Neuronal stem cell (in vitro differentiated cells): ENCODE measurements around the gene MAB21L3.
"Not testable (repeated sequence)": the region's sequence is repeated elsewhere in the genome, so short reads cannot be mapped to it uniquely, and the experiment has no call there.

Source experiments
- DNase-seq: peaks from one replicate; pipeline ENCODE4 v3.0.0-alpha.2; 2013; ENCODE audit warnings: low spot score
- H2AFZ ChIP-seq: one replicate; pipeline ENCODE4 v1.6.1; 2013; ENCODE audit warnings: mild to moderate bottlenecking, low read length, inconsistent platforms
- H2AK5ac ChIP-seq: 2 replicates; pipeline ENCODE4 v1.6.1; 2013; ENCODE audit warnings: low read depth, mild to moderate bottlenecking, inconsistent platforms, low read length, moderate library complexity, mixed read lengths
- H2BK120ac ChIP-seq: 2 replicates; pipeline ENCODE4 v1.6.1; 2013; ENCODE audit warnings: low read depth, mild to moderate bottlenecking, inconsistent platforms, low read length, moderate library complexity, mixed read lengths
- H2BK12ac ChIP-seq: one replicate; pipeline ENCODE4 v1.6.1; 2013; ENCODE audit warnings: low read length, inconsistent platforms
- H2BK15ac ChIP-seq: 2 replicates; pipeline ENCODE4 v1.6.1; 2013; ENCODE audit warnings: mild to moderate bottlenecking, low read length, inconsistent platforms, mixed read lengths
- H2BK5ac ChIP-seq: one replicate; pipeline ENCODE4 v1.6.1; 2013; ENCODE audit warnings: inconsistent platforms, mild to moderate bottlenecking, low read length, moderate library complexity
- H3K14ac ChIP-seq: one replicate; pipeline ENCODE4 v1.6.1; 2013; ENCODE audit warnings: low read length, inconsistent platforms
- H3K18ac ChIP-seq: 2 replicates; pipeline ENCODE4 v1.6.1; 2013; ENCODE audit warnings: low read length, inconsistent platforms
- H3K23ac ChIP-seq: 2 replicates; pipeline ENCODE4 v1.6.1; 2013; ENCODE audit warnings: low read depth, mild to moderate bottlenecking, mixed read lengths, low read length, inconsistent platforms; ENCODE audit not compliant: poor library complexity
- H3K27ac ChIP-seq: replicated peaks from 3 replicates; pipeline ENCODE4 v1.5.1; 2013; ENCODE audit warnings: low read length, inconsistent platforms
- H3K27me3 ChIP-seq, 3 experiments: 2 replicates each; pipeline ENCODE4 v1.6.1; 2013; ENCODE audit warnings: low read length in 3 of 3, mild to moderate bottlenecking in 2 of 3, inconsistent platforms in 1 of 3, low read depth in 1 of 3, mixed read lengths in 1 of 3, moderate library complexity in 1 of 3; ENCODE audit not compliant: control insufficient read depth in 3 of 3, insufficient read depth in 3 of 3
- H3K36me3 ChIP-seq, 2 donors: replicated peaks in 1 of 2; 2 replicates each; pipeline ENCODE4 v1.6.1; 2013; ENCODE audit warnings: low read length in 2 of 2; ENCODE audit not compliant: control insufficient read depth in 2 of 2, insufficient read depth in 2 of 2
- H3K4ac ChIP-seq: 2 replicates; pipeline ENCODE4 v1.6.1; 2013; ENCODE audit warnings: inconsistent platforms, mild to moderate bottlenecking, low read length, moderate library complexity
- H3K4me1 ChIP-seq, 2 donors: 1 replicate in 1 of 2; 2 replicates in 1 of 2; pipeline ENCODE4 v1.6.1; 2013; ENCODE audit warnings: low read length in 2 of 2, low read depth in 1 of 2; ENCODE audit not compliant: control insufficient read depth in 2 of 2, insufficient read depth in 1 of 2
- H3K4me2 ChIP-seq: one replicate; pipeline ENCODE4 v1.6.1; 2013; ENCODE audit warnings: mild to moderate bottlenecking, low read length, inconsistent platforms; ENCODE audit not compliant: insufficient read depth, poor library complexity, severe bottlenecking
- H3K4me3 ChIP-seq, 2 donors: 2 replicates each; pipeline ENCODE4 v1.5.1; 2013; ENCODE audit warnings: low read length in 2 of 2, mild to moderate bottlenecking in 2 of 2, inconsistent platforms in 1 of 2, moderate library complexity in 1 of 2
- H3K79me1 ChIP-seq: one replicate; pipeline ENCODE4 v1.6.1; 2013; ENCODE audit warnings: low read depth, mild to moderate bottlenecking, inconsistent platforms, low read length, moderate library complexity
- H3K9ac ChIP-seq: one replicate; pipeline ENCODE4 v1.6.1; 2013; ENCODE audit warnings: mild to moderate bottlenecking, low read depth, low read length, inconsistent platforms; ENCODE audit not compliant: poor library complexity
- H3K9me3 ChIP-seq, 2 donors: replicated peaks in 1 of 2; 2 replicates each; pipeline versions ENCODE3 to v1.6.1; 2013; ENCODE audit warnings: low read length in 2 of 2, mild to moderate bottlenecking in 2 of 2, inconsistent platforms in 1 of 2, low read depth in 1 of 2, mixed read lengths in 1 of 2, moderate library complexity in 1 of 2; ENCODE audit not compliant: control insufficient read depth in 2 of 2, insufficient read depth in 1 of 2
- H4K8ac ChIP-seq: one replicate; pipeline ENCODE4 v1.6.1; 2013; ENCODE audit warnings: low read depth, mild to moderate bottlenecking, inconsistent platforms, low read length, moderate library complexity
- H4K91ac ChIP-seq: one replicate; pipeline ENCODE4 v1.6.1; 2013; ENCODE audit warnings: low read length, low read depth, mild to moderate bottlenecking, inconsistent platforms; ENCODE audit not compliant: poor library complexity
- WGBS, 2 donors: extraction: QIAGEN DNeasy Blood & Tissue Kit; methylation state at CpG; one replicate each; pipeline ENCODE4 v1.1.7; 2013; ENCODE audit warnings: missing lambda C conversion rate in 2 of 2, mixed read lengths in 1 of 2; ENCODE audit not compliant: insufficient read length in 2 of 2, insufficient replicate concordance in 1 of 2; ENCODE audit errors: extremely low coverage in 2 of 2; 5-methylcytosine and 5-hydroxymethylcytosine counted together

The MAB21L3 gene

GRCh38 chr1:116146447-116147113 is 35.4 kb downstream of the MAB21L3 start:
- H3K4ac ChIP-seq, H3K9me3 ChIP-seq, H3K9ac ChIP-seq, H3K27me3 ChIP-seq, H3K4me2 ChIP-seq, H2AK5ac ChIP-seq, H4K91ac ChIP-seq, H3K27ac ChIP-seq, DNase-seq, H2BK15ac ChIP-seq, H4K8ac ChIP-seq, H3K23ac ChIP-seq, H3K4me3 ChIP-seq, H2BK12ac ChIP-seq, H3K79me1 ChIP-seq, H3K18ac ChIP-seq, H2BK5ac ChIP-seq, H3K4me1 ChIP-seq, H3K36me3 ChIP-seq, H2BK120ac ChIP-seq, H2AFZ ChIP-seq: not testable (repeated sequence)
- no CpG with 5 or more reads among the region's 37 CpGs for WGBS, 2 donors
- peak overlapping the region; percentile 8 for H3K14ac ChIP-seq

DNA sequence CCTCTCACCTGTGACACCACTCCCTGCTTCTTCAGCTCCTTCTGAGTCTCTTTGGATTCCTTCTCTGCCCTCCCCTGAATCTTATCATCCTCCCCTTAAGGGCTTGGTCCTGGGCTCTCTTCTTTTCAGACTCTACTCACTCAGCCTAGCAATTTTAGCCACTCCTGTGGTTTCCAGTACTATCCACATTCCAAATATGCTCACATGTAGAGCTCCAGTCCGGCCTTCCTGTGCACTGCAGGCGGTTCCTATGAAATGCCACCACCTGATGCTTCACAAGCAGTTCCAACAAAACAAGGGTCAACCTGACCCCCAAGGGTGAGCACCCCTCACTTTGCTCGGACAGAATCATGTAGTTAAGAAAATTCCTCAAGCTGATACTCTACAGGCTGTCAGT is 35.9 kb downstream of the MAB21L3 start:
- H3K14ac ChIP-seq = no peak overlapping the region
- H2AK5ac ChIP-seq = no peak overlapping the region
- no peak for DNase-seq
- H2BK5ac ChIP-seq = no peak overlapping the region
- no peak overlapping the region for H2BK12ac ChIP-seq
- H3K4me3 ChIP-seq = no peak overlapping the region
- H3K23ac ChIP-seq = no peak overlapping the region
- no CpG with 5 or more reads among the region's 3 CpGs for WGBS, 2 donors
- no peaks in the 10 kb centered on the region for H3K79me1 ChIP-seq
- no peak overlapping the region for H2AFZ ChIP-seq
- peaks cover 0 to 5% of the 10 kb centered on the region in 2 donors for H3K9me3 ChIP-seq
- peaks cover 0 to 5% (median 0%) of the 10 kb centered on the region in 3 experiments for H3K27me3 ChIP-seq
- no peak overlapping the region for H3K27ac ChIP-seq
- H3K36me3 ChIP-seq = no peaks in the 10 kb centered on the region
- no peak overlapping the region for H3K9ac ChIP-seq
- H3K18ac ChIP-seq = no peak overlapping the region
- peaks cover 0 to 3% of the 10 kb centered on the region in 2 donors for H3K4me1 ChIP-seq
- no peak overlapping the region for H3K4ac ChIP-seq
- no peak overlapping the region for H4K91ac ChIP-seq
- H3K4me2 ChIP-seq = no peak overlapping the region
- no peak overlapping the region for H2BK120ac ChIP-seq
- no peak overlapping the region for H2BK15ac ChIP-seq
- no peak overlapping the region for H4K8ac ChIP-seq

- Histone ChIP-seq H3K4me1 (peaks cover 0 to 5% of the 10 kb centered on the region in 2 donors), H3K36me3 (no peaks in the 10 kb centered on the region), H2BK5ac (no peak overlapping the region), H4K8ac (no peak overlapping the region), H3K4ac (no peak overlapping the region), H2BK12ac (no peak overlapping the region), H3K27me3 (peaks cover 0 to 9% (median 0%) of the 10 kb centered on the region in 3 experiments), H4K91ac (no peak overlapping the region), H3K18ac (no peak overlapping the region), H3K23ac (no peak overlapping the region), H3K27ac (no peak overlapping the region), H3K4me2 (no peak overlapping the region), H3K9ac (no peak overlapping the region), H3K14ac (no peak overlapping the region), H3K79me1 (no peaks in the 10 kb centered on the region), H2BK120ac (no peak overlapping the region), H3K9me3 (peaks cover 0 to 5% of the 10 kb centered on the region in 2 donors), H3K4me3 (no peak overlapping the region), H2AK5ac (no peak overlapping the region), H2AFZ (no peak overlapping the region), H2BK15ac (no peak overlapping the region)
- DNase-seq = no peak
- whole genome bisulfite sequencing, 2 donors = no CpG with 5 or more reads among the region's 4 CpGs
Observed at GRCh38 chr1:116147972-116148371, 36.8 kb downstream of the MAB21L3 start.

GRCh38 chr1:116148967-116149366 is 37.8 kb downstream of the MAB21L3 start:
- no peak overlapping the region for H2BK12ac ChIP-seq
- no peak overlapping the region for H3K9ac ChIP-seq
- H3K9me3 ChIP-seq = peaks cover 0 to 4% of the 10 kb centered on the region in 2 donors
- no peaks in the 10 kb centered on the region for H3K36me3 ChIP-seq
- H3K4me3 ChIP-seq = no peak overlapping the region
- H2AK5ac ChIP-seq = no peak overlapping the region
- no peak overlapping the region for H3K23ac ChIP-seq
- no CpG with 5 or more reads among the region's 3 CpGs for whole genome bisulfite sequencing, 2 donors
- no peak overlapping the region for H2BK15ac ChIP-seq
- H3K4me2 ChIP-seq = no peak overlapping the region
- H3K4me1 ChIP-seq = peaks cover 0 to 5% of the 10 kb centered on the region in 2 donors
- H4K8ac ChIP-seq = no peak overlapping the region
- H3K79me1 ChIP-seq = no peaks in the 10 kb centered on the region
- H2AFZ ChIP-seq = no peak overlapping the region
- no peak overlapping the region for H4K91ac ChIP-seq
- no peak overlapping the region for H3K4ac ChIP-seq
- no peak overlapping the region for H2BK5ac ChIP-seq
- peaks cover 0 to 9% (median 0%) of the 10 kb centered on the region in 3 experiments for H3K27me3 ChIP-seq
- H3K18ac ChIP-seq = no peak overlapping the region
- no peak overlapping the region for H2BK120ac ChIP-seq
- no peak overlapping the region for H3K27ac ChIP-seq
- no peak for DNase-seq
- no peak overlapping the region for H3K14ac ChIP-seq
